HG03520 (cell line): ENCODE measurements around the gene SMIM34.
"Not testable (repeated sequence)": the region's sequence is repeated elsewhere in the genome, so short reads cannot be mapped to it uniquely, and the experiment has no call there.

Experiments
- ATAC-seq: cut with Tn5 transposase; IDR thresholded peaks from one replicate; pipeline ENCODE4 v1.9.1; 2021; ENCODE audit warnings: mild to moderate bottlenecking, moderate library complexity; ENCODE audit not compliant: unreplicated experiment

Gene SMIM34

DNA sequence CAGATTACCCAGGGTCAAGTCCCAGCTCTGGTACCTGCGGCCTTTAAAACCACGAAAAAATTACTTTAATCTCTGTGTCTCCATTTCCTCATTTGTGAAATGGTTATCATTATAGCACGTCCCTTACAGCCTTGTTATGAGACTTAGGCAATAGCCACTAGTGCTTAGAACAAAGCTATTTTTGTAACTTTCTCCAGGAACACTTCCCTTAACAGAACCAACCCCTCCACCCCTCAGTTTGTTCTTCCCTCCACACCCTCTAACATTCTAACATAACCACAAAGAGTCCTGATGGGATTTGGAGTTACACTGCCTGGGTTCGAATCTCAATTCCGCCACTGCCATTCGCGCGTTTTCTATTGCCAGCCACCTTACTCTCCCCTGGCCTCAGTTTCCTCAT lies 49.3 kb downstream of the SMIM34 start:
- ATAC-seq, result not testable (repeated sequence)

DNA sequence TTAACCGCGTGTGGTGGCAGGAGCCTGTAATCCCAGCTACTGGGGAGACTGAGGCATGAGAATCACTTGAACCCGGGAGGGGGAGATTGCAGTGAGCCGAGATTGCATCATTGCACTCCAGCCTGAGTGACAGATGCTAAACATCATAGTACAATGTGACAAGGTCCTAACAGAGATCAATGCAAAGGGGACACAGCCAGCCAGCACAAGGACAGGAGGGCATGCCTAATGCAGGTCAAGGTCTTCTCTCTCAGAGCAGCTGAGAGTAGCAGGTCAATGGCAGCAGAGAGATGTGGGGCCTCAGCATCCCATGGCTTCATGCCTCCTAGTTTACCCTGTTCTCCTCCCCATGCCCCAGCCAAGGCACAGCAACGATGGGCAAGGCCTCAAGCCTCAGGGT lies 51.4 kb downstream of the SMIM34 start:
- ATAC-seq, result no peak

DNA sequence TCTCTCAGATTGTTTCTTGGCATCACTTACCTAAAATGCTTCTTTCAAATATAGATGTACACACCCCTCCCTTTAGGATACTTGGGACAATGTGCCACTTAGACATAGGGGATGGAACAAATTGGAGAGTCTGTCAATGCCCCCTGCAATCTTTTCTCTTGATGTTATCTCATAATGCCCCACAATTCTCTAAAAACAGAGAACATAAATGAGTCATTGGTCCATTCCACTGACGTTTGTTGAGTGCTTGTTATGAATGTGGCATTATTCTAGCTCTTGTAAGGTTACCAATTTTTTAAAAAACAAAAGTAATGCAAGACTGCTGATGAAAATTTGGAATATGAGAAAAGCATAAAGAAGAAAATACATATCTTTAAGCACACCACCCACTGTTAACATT lies 54.0 kb downstream of the SMIM34 start:
- no peak for ATAC-seq
